GM21717 (cell line): ENCODE data around the gene MAGI2.
"Not testable (repeated sequence)": the region's sequence is repeated elsewhere in the genome, so short reads cannot be mapped to it uniquely, and the experiment has no call there.

Source experiments
- ATAC-seq: cut with Tn5 transposase; IDR thresholded peaks from one replicate; pipeline ENCODE4 v1.9.1; 2021; ENCODE audit warnings: mild to moderate bottlenecking, moderate library complexity; ENCODE audit not compliant: unreplicated experiment

MAGI2 gene

GRCh38 chr7:79452032-79452494 is 1.4 kb downstream of the MAGI2 start:
- no peak for ATAC-seq

DNA sequence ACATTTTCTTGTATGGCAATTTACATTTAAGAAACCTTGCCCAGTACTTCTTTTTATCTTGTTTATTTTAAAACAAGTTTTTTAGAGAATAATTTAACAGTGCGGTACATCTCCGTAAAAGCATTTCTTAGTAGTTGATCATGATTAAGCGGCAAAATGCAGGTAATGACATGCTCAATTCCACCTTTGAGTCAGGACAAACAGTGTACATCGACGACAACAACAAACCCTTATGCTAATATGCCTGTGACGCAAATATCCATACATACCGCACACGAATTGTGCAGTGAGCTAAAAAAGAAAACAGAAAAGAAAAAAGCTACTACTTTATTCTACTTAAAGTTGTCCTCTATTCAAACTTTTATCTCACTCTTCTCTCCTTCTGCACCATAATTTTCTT is 1.9 kb downstream of the MAGI2 start:
- ATAC-seq, result no peak

DNA sequence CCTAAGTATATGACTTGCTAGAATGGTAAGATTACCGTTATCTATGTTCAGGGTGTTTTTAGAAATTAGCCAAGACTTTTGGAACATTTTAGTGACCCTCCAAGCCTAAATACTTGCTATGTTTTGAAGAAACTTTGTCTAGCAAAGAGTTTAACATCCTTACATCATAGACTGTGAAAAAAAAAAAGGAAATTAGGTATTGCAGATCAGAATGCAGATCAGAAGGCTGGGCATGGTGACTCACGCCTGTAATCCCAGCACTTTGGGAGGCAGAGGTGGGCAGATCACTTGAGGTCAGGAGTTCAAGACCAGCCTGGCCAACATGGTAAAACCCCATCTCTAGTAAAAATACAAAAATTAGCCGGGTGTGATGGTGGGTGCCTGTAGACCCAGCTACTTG is 10.7 kb downstream of the MAGI2 start:
- ATAC-seq, result not testable (repeated sequence)

- no peak for ATAC-seq
These were observed 17.1 kb downstream of the MAGI2 start for GRCh38 chr7:79436378-79436777.

DNA sequence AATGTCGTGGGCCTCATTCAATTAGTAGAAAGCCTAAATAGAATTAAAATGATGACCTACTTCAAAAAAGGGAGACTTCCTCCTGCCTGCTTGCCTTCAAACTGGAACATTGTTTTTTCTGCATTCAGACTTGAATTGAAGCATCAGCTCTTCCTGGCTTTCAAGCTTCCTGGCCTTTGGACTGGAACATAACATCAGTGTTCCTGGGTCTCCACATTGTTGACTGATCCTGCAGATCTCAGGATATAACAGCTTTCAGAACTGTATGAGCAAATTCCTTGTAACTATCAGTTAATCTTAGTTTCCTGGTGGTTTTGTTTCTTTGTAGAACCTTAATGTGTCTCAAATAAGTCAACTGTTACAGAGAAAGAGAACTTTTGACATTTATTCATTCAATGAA is 18.6 kb downstream of the MAGI2 start:
- no peak for ATAC-seq

- no peak for ATAC-seq
These were observed 19.4 kb downstream of the MAGI2 start for GRCh38 chr7:79434098-79434497.

- ATAC-seq, result no peak
These were observed 23.1 kb downstream of the MAGI2 start for GRCh38 chr7:79430391-79430790.

- ATAC-seq, result no peak
These were observed 27.8 kb downstream of the MAGI2 start for GRCh38 chr7:79425665-79426064.

- no peak for ATAC-seq
These were observed 31.7 kb downstream of the MAGI2 start for GRCh38 chr7:79421751-79422150.

DNA sequence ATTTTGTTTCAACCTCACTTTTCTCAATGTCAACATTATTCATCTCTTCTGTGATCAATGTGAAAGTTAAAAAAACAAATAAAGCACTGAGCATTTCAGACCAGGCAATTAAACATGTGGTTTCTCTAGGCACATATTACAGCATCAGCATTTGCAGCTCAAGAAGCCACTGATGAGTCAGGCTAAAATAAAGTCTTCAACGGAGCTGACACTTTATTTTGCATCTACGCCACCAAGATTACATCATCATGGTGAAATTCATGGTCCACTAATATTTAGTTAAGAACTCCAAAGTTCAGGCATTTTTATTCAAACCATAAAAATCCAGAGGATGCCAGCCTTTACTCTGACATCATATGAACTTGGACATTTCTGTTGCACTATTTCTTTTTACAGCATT is 33.0 kb downstream of the MAGI2 start:
- no peak for ATAC-seq

DNA sequence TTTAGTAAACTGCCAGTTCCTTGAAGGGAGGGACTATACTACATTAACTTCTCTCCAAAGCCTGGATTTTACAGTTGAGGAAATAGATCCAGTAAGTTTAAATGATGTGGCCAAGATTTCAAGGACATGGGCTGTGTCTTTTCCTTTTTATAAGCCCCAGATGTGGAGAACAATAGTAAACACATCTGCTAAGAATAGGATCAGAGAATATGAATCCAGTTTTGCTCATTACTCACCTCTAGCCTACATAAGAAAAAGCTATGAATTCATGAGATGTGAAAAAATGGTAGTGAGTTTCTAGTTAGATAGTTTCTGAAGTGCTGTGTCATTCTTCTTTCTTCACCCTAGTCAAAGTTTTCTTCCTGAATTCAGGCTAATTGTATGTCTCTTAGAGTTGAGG is 38.6 kb downstream of the MAGI2 start:
- ATAC-seq, result no peak

GRCh38 chr7:79412915-79413314 is 40.6 kb downstream of the MAGI2 start:
- ATAC-seq, result no peak

DNA sequence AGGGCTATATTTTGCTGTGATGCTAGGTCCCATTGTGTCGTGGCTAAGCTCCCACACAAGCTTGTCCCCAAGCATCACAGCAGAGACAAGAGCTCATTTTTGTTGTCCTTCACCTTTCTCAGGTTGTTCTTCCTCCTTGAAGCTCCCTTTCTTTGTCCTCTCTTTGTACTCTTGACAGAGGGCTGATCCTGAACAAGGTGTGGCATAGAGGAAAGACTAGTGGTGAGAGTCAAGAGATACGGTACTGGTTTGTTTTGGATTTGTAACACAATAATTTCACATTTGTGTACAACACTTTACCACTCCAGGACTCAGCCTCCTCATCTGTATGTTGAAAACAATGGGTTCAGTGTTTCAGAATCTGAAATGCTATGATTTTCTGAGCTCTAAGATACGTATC is 41.0 kb downstream of the MAGI2 start:
- ATAC-seq, result no peak

GRCh38 chr7:79410345-79410744 is 43.1 kb downstream of the MAGI2 start:
- ATAC-seq, result no peak

DNA sequence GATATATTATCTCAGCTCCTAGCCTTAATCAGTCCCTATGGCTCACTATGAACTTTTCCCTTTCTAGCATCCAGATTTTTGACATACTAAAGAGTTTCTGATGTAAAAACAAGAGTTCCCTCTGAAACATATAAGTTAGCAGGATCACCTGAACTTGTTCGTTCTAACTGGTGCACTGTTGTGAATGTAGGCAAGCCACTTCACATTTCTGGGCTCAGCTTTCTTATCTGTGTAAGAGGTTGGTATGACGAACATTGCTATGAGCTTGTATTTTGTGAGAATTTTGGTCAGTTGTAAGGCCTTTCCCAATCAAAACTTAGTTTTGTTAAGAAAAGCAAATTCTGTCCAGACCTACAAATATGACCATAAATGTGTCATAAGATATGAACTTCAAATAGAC is 46.1 kb downstream of the MAGI2 start:
- no peak for ATAC-seq

GRCh38 chr7:79406371-79406770 is 47.1 kb downstream of the MAGI2 start:
- ATAC-seq, result no peak

DNA sequence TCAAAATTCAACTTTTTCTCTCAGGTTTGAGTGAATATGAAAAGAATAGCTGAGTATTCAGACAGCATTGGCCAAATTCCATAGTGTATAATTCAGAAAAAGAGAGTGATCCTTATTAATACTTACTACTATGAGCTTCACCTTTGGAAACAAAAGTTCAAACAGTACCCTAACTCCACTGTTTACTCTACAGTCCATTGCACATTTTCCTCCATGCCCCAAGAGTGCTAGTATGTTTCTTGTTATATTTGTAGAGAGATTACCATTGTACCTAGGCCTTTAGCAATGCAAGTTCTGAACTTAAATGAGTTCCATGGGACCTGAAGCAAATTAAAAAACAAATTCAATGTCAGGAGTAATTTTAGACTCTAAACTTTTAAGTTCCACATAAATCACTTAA is 48.1 kb downstream of the MAGI2 start:
- no peak for ATAC-seq

GRCh38 chr7:79403879-79404278 is 49.6 kb downstream of the MAGI2 start:
- ATAC-seq, result no peak

DNA sequence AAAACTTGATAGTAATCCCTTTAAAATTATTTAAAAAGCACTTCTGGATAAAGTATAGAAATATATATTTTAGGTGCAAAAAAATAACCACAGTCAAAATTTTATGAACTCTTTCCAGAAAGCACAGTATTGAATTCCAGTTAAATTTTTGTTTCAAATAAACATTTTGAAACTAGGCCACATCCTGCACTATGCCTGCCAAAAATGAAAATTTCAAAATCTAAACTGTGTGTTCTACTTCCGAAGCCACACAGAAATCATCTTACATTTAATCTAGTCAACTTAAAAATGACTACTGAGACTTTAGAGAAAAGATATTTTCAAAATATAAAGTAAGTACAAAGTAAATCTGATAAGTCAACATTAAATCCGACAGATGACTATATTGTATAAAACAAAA is 50.0 kb downstream of the MAGI2 start:
- ATAC-seq, result no peak

DNA sequence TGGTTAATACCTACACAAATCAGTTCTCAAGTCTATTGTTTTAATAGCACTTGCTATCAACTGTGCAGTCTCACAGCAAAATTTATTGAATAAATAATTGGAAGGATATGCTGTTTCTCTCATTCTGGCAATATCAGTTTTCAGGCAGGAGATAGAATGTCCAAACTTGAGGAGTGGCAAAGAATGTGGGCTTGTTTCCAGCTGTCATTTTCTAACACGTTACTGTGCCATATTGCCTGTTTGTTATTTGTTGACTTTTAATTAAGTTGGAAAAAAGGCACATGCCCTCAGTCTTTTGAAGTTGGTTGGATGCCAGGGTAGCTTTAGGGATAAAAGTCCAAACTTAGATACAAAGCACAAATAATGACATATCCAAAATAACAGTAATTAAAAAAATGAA is 52.2 kb downstream of the MAGI2 start:
- no peak for ATAC-seq

- no peak for ATAC-seq
These were observed 53.2 kb downstream of the MAGI2 start for GRCh38 chr7:79400222-79400621.

DNA sequence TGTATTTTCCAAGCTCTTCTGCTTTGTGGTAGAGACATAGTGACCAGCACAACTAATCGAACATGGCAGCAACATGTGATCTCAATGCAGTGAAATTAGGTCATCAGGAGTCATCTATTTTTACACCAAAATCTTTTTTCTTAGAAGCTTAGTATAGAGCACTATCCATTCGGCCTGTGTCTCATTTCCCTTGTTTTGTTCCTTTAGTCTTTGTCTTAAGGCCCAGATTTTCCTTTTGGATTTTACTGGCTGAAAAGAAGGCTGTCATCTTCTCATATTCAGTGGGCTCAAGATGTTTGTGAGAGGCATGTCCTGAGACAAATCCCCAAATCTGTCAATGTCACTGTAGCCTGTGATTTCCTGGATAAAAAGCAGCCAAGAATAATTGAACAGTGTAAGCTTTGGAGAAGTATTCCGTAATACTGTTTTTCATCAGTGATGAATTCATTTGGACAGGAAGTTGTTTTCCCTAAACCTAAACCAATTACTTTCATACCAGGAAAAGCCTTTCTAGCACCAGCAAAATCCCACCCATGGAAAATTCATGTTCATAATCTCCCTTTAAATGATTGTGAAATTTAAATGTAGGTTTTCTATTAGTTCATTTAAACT is 55.2 kb downstream of the MAGI2 start:
- ATAC-seq, result no peak

- no peak for ATAC-seq
These were observed 66.6 kb downstream of the MAGI2 start for GRCh38 chr7:79386688-79387422.
